Fibroblast of skin of scalp (primary cell): ENCODE measurements around the gene CACNB3.
"Not testable (repeated sequence)": the region's sequence is repeated elsewhere in the genome, so short reads cannot be mapped to it uniquely, and the experiment has no call there.

ENCODE experiments used
- DNase-seq: peaks from one replicate; pipeline ENCODE4 v3.0.0-alpha.2; 2013

The CACNB3 gene

DNA sequence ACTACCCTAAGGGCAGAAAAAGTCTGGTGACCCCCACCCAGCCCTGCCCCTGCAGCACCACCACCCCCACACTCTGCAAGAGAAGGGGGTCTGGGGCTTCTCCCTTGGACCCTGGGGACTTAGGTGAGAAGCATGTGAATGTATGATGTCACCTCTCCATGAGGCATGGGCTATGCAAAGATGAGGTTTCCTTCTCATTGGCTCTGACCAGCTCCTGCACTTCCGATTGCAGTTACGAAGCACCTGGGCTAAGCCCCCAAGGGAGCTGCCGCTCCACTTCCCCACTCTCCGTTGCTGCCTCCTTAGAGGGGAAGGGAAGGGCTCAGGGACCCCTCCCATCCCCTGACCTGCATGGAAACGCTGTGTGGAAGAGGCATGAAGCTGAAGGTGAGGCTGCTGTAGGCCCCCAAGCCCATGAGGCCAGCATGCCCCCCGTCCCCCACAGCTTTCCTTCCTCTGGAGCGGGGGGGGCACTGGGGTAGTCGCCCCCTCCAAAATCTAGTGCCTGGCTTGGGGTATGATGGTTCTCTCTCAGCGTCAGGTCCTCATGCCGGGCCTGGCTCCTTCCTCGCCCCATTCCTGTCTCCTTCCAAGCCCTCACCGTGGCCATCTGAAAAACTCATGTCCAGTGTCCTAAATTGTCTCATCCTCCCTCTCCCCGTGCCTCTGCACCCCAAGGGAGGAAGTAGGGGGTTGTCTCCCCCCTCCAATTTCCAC lies 39.1 kb downstream of the CACNB3 start:
- DNase-seq = no peak

DNA sequence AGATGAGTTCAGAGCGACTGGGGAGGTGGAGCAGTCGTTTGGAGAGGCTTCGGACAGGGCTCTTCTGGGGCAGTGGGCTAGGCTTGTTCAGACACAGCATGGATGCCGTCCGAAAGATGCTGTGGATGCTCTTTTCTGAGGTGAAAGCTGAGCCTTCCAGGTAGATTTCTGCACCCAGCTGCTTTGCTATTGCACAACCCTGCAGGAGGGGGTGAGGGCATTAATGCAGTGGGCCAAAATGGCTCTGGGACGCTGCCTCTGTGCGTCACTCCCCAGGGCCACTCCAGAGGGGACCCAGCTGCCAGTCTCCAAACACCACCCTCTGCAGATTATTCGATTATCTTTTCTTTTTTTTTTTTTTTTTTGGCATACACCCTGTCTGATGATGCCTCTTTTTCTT lies 39.7 kb downstream of the CACNB3 start:
- DNase-seq = no peak

DNA sequence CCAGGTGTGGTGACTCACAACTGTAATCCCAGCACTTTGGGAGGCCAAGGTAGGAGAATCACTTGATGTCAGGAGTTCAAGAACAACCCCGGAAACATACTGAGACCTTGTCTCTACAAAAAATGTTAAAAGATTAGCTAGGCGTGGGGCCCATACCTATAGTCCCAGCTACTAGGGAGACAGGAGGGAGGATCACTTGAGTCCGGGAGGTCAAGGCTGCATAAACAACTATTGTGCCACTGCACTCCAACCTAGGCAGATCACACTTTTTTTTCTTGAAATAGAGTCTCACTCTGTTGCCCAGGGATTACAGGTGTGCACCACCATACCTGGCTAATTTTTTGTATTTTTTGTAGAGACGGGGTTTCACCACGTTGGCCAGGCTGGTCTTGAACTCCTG lies 41.3 kb downstream of the CACNB3 start:
- no peak for DNase-seq

DNA sequence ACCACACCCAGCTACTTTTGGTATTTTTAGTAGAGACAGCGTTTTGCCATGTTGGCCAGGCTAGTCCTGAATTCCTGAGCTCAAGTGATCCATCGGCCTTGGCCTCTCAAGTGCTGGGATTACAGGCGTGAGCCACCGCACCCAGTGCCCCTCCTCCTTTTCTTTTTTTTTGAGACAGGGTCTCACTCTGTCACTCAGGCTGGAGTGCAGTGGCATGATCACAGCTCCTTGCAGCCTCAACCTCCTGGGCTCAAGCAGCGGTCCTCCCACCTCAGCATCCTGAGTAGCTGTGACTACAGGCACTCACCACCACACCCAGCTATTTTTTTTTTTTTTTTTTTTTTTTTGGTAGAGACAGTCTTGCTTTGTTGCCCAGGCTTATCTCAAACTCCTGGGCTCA lies 41.9 kb downstream of the CACNB3 start:
- not testable (repeated sequence) for DNase-seq

DNA sequence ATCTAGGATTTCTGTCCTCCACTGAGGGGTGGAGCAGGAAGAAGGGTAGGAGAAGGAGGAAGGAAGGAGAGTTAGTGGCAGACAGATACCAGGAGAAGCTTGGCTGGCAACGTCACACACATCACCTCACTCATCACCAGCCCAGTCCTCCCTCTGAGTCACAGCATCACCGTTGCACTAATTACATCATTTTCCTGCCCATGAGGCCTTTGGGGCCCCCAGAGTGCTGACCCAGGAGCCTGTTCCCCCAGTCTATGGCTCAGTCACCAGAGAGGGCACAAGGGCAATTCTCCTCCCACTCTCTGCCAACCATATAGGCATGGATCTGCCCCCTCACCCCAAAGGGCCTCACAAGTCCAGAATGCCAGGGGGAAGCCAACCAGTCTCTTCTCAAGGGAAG lies 42.8 kb downstream of the CACNB3 start:
- DNase-seq = no peak

DNA sequence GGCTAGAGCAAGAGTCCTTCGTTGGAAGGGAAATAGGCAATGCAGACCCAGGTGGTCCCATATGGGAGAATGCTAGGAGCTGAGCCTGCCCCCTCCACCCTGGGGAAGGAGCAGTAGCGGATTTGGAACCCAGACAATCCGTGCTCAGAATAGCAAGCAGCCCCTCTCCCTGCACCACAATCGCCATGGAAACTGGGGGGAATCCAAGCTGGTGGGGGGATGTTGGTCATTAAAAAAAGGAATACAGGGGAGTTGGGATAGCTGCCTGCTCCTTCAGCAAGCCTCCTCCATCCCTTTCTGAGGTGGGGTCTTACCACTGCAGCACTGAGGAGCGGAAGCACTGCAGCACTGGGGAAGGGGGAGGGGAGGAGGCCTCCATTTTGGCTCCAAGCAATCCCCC lies 44.5 kb downstream of the CACNB3 start:
- DNase-seq = no peak

DNA sequence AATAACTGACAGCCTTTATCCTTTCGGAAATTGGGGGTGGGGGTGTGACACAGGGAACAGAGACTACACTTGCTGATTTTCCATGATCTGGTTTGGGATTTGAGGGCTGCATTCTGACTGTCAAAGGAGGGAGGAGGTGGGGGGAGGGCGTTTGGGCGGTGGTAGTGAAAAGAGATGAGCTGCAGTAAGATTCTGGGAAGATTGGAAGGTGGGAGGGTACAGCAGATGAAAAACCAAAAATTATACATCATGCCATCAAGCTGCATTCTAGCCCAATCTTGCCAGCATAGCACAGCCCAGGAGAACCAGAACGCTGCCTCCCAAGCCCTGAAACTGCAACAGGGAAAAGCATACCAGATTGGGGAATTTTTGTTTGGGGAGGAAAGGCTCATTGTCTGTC lies 45.0 kb downstream of the CACNB3 start:
- DNase-seq = no peak

DNA sequence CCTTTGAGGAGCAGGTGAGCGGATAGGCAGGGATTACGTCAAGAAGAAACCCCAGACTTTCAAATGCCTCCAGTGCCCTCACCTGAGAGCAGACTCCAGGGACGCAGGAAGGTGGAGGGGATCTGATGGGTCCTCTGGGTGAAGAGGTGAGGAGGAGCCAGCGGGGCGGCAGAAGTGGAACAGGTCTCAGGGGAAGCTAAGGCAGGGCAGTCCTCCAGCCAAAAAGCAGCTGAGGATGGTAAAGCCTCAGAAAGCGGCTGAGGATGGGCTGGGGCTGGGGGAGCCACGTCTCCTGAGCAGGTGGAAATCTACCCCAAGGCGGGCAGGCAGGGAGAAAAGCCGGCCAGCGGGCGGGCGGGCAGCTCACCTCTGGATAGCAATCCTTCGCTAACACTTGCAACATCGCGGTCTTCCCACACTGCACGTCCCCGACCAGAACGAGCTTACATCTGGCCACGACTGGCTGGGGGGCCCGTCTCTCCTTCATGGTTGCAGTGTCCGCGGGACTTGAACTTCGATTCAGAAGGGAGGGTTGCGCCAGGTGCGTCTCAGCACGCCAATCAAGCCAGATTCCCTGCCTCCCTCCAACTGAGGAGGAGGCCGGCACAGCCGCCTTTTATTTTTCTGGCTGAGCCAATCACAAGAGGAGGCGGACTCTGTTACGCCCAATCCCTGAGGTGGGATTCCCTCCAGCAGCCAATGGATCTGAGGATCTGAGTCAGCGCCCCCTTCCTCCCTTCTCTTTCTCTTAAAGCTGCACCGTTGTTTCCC lies 47.2 kb downstream of the CACNB3 start, which contains the start of gene RND1:
Gene RND1 (minus strand): TSS at position 590 of the 771 bp plus-strand sequence. CDS start 103 bp downstream, at position 487.
- peak; percentile 89 for DNase-seq

DNA sequence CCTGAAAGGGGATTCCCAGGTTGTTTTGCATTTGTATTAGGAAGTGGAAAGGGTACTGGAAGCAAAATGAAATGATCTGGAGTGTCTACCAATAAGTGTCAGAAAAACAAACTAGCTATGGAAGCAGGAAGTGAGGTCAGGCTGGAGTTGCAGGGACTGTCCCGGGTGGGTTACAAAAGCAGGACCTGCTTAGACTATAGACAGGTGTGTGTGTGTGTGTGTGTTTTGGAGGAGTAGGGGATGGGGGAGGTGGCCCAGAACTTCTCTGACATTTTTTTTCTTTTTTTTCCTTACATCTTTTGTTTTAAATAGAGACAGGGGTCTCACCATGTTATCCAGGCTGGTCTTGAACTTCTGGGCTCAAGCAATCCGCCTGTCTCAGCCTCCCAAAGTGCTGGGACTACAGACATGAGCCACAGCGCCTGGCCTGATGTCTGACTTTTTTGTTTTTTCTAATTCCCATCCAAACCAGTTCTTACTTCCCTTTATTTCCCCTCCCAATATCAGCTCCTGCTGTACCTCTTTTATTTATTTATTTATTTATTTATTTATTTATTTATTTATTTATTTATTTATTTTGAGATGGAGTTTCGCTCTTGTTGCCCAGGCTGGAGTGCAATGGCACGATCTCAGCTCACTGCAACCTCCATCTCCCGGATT lies 47.9 kb downstream of the CACNB3 start:
- DNase-seq = no peak

DNA sequence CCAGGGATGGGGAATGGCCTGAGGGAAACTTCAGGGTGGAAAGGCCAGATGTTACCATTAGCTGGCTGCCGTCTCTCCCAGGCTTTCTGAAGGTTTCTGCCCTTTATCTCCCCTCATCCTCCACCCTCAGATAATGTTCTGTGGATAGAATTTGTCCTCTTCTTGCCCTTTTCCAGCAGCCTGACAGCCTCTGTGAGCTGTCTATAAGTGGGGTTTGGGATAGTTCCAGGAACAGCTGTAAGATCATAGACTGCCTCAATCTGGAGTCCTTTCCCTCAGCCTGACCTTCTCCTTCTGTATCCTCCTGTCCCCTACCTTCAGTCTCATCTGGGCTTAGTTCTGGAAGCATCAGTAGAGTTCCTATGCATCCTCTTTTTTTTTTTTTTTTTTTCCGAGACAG lies 50.2 kb downstream of the CACNB3 start:
- no peak for DNase-seq

DNA sequence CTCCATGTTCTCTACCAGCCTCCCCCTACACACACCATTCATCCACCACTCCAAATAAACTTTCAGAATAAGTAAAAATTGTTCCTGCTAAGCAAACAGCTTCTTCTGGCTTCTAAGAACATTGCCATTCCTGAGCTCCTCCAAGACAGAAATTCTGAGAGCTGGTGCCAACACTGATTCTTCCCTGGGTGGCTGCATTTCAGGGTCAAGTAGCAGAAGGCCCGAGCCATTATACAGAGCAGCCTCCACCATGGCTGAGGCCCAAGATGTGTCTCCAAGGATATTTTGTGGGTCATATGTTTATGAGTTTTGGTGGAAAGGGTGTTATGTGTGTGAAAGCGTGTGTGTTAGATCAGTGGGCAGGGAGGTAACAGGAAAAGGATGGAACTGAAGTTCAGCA lies 50.9 kb downstream of the CACNB3 start:
- no peak for DNase-seq

DNA sequence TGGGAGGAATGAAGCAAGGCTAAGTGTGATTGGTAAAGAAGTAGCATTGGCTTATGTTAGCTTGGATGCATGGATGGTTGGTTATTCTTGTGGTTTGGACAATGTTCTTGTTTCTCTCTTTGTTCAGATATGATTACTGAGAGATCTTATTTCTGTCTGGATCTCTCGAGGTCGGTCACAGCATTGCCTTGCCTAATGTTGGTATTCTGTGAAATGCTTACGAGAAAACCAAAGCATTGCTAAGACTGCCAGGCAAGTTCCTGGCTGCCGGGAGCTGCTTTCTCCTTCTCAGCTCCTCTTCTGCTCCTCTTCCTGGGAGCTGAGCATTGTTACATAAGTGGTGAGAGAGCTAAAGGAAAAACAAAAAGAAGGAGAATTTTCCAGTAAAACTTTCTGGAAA lies 54.8 kb downstream of the CACNB3 start:
- DNase-seq = no peak

DNA sequence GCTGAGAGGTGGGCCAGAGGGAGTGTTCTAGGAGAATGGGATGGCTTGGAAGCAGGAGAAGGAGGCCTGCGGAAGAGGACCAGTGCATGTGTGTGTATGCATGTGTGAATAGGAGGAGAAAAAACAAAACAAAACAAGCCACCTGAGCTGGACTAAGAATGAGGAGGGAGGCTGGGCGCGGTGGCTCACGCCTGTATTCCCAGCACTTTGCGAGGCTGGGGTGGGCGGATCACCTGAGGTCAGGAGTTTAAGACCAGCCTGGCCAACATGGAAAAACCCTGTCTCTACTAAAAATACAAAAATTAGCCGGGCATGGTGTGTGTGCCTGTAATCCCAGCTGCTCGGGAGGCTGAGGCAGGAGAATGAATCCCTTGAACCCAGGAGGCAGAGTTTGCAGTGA lies 55.2 kb downstream of the CACNB3 start:
- DNase-seq = not testable (repeated sequence)

DNA sequence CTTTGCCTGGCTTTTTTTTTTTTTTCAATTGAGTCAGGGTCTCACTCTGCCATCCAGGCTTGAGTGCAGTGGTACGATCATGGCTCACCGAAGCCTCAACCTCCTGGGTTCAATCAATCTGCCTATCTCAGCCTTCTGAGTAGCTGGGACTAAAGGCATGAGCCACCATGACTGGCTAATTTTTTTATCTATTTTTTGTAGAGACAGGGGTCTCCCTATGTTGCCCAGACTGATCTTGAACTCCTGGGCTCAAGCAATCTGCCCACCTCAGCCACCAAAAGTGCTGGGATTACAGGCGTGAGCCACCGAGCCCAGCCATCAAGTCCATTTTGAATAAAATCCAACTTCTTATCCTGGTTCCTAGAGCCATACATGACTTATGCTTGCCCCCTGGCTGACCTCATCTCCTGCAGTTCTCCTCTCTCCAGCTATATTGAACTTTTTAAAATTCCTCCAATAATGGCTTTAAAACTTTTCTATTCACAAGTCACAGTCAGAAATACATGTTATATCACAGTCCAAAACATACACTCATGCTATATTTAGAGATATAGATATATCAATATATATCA lies 57.7 kb downstream of the CACNB3 start:
- no peak for DNase-seq
